Activated naive CD4-positive, alpha-beta T cell (primary cell): ENCODE results near the gene KPNB1.

ENCODE experiments used
- DNase-seq, 4 experiments: peaks; one replicate each; lab custom pipeline; 2025; lab: John Stamatoyannopoulos, UW

KPNB1 gene

GRCh38 chr17:47728214-47728877 is 78.6 kb downstream of the KPNB1 start:
- no peak for DNase-seq

- DNase-seq: no peak
Observed at GRCh38 chr17:47729476-47729875, 79.8 kb downstream of the KPNB1 start.

DNA sequence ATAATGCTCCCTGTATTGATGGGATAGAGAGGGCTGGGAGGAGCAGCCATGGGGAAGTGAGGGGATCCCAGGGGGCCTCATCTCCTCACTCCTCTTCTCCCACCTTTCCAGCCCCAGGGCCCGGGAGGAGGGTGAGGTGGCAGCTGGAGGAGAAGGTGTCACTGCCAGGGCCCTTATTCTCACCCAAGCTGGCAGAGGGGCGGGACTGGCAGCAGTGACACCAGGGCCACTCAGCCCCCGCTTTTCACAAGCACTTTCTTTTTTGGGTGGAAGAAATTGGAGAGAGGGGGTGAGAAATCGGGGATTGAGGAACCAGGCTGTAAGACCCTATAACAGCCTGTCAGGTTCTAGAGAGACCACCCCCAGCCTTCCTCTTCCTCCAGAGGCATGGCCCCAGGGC is 81.0 kb downstream of the KPNB1 start:
- DNase-seq: no peak

GRCh38 chr17:47731396-47731795 is 81.7 kb downstream of the KPNB1 start:
- no peak for DNase-seq

GRCh38 chr17:47732399-47733046 is 82.8 kb downstream of the KPNB1 start:
- no peak for DNase-seq

GRCh38 chr17:47733047-47733673 is 83.4 kb downstream of the KPNB1 start, which contains the start of gene TBX21:
Gene TBX21, plus strand, starts transcription at chr17:47733236. Its CDS starts 219 bp downstream, at chr17:47733455.
- DNase-seq: peak; percentile 64 to 78 (median 70)

DNA sequence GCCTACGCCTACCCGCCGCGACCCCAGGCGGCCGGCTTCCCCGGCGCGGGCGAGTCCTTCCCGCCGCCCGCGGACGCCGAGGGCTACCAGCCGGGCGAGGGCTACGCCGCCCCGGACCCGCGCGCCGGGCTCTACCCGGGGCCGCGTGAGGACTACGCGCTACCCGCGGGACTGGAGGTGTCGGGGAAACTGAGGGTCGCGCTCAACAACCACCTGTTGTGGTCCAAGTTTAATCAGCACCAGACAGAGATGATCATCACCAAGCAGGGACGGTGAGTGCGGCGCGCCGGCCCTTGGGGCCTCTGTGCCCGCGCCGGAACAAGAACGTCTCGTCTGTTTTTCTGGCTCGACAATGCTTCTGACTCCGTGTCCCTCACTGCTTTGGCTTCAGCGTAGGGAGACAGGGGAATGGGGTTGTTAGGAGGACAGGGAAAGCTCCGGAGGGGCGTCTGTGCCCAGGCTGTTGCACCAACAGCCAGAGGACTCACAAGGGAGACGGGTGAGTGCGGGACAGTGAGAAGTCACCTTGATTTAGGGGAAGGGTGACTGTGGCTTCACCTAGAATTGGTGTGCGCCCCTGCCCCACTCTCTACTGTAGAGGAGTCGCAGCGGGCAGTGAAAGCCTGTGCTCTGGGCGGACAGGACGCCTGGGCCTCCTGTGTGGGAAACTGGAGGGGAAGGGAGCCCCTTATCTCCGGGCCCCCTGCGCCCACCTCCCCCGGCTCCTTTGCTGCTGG is 84.1 kb downstream of the KPNB1 start:
- no peak for DNase-seq

GRCh38 chr17:47735139-47735464 is 85.4 kb downstream of the KPNB1 start:
- DNase-seq: no peak
